GM10248 (cell line): ENCODE results near the gene RMC1.
A peak's percentile ranks its signal among the peaks of the same experiment; 100 is the strongest.

Experiments
- CTCF ChIA-PET: fragments of 300-600 bp; sonication (Branson Sonifier 250); formaldehyde crosslinking; extraction: SDS; loops from one replicate; lab custom pipeline; 2021; ENCODE audit warnings: antibody characterized with exemption; lab: Yijun Ruan, JAX
- POLR2A ChIA-PET: fragments of 350-650 bp; sonication (Branson Sonifier 250); formaldehyde crosslinking; extraction: SDS; loops from one replicate; lab custom pipeline; 2020; ENCODE audit warnings: antibody characterized with exemption; lab: Yijun Ruan, JAX
- DNase-seq: peaks from one replicate; pipeline ENCODE4 v3.0.0; 2012; ENCODE audit errors: extremely low spot score
- CTCF ChIP-seq: IDR thresholded peaks from 2 replicates; pipeline ENCODE4 v1.5.1; 2012; ENCODE audit warnings: mild to moderate bottlenecking, low read depth; ENCODE audit errors: extremely low read depth, missing control alignments, control extremely low read depth

The RMC1 gene

GRCh38 chr18:23539911-23540525 lies 36.7 kb downstream of the RMC1 start:
- CTCF ChIA-PET = interaction anchor here (0.8 to 2.6 kb wide), 12 partner anchors 9 to 48 kb away, joined by 3 to 8 read pairs (median 4); partner anchors contain the start of gene NPC1
- no peak for DNase-seq
- POLR2A ChIA-PET = no interaction called here

GRCh38 chr18:23540867-23541266 lies 37.6 kb downstream of the RMC1 start:
- TF ChIP-seq CTCF = no peak
- ChIA-PET CTCF (interaction anchor here (0.8 to 2.6 kb wide), 13 partner anchors 8 to 47 kb away, joined by 3 to 8 read pairs (median 3); partner anchors contain the start of gene NPC1), POLR2A (no interaction called here)
- peak; percentile 61 for DNase-seq

More at GRCh38 chr18:23539911-23540525, 36.7 kb downstream of the RMC1 start:
- TF ChIP-seq CTCF = no peak

GRCh38 chr18:23541349-23542093 lies 38.2 kb downstream of the RMC1 start:
- TF ChIP-seq CTCF = no peak
- POLR2A ChIA-PET = no interaction called here
- no peak for DNase-seq
- CTCF ChIA-PET = interaction anchor here (1.0 to 2.6 kb wide), 11 partner anchors 9 to 47 kb away, joined by 3 to 8 read pairs (median 5); partner anchors contain the start of gene NPC1

- TF ChIP-seq CTCF = no peak
- no peak for DNase-seq
- ChIA-PET POLR2A (no interaction called here), CTCF (interaction anchor here (1.7 to 2.6 kb wide), 2 partner anchors 19 to 43 kb away, joined by 7 read pairs; partner anchors contain the start of gene NPC1)
Observed at GRCh38 chr18:23542461-23542860, 39.1 kb downstream of the RMC1 start.

- POLR2A ChIA-PET = no interaction called here
- CTCF ChIA-PET = interaction anchor here (1.8 kb wide), 1 partner anchor 29 kb away, joined by 6 read pairs; no protein-coding TSS in a partner anchor
- no peak for DNase-seq
- no peak for TF ChIP-seq CTCF
Observed at GRCh38 chr18:23545247-23545789, 42.0 kb downstream of the RMC1 start.

- DNase-seq = no peak
- ChIA-PET CTCF (interaction anchor here (2.0 kb wide), 1 partner anchor 49 kb away, joined by 4 read pairs; no protein-coding TSS in a partner anchor), POLR2A (no interaction called here)
- no peak for TF ChIP-seq CTCF
Observed at GRCh38 chr18:23547306-23547705, 44.0 kb downstream of the RMC1 start.
